Prostate gland (tissue), 2 donors: ENCODE data around the gene PIK3CD. TPM values are rescaled to one million over a fixed set of nuclear protein-coding genes. Genes with fewer than 3 reads are reported as not detected.
"Not testable (repeated sequence)": the region's sequence is repeated elsewhere in the genome, so short reads cannot be mapped to it uniquely, and the experiment has no call there.

Experiments used
- DNase-seq: peaks from one replicate; pipeline ENCODE4 v3.0.0-alpha.2; 2019; ENCODE audit warnings: low spot score
- H3K27ac ChIP-seq, 2 donors: fragments of 200-600 bp; sonication (generic); 2 replicates each; pipeline ENCODE4 v1.5.1; 2017 to 2019
- H3K27me3 ChIP-seq: fragments of 200-600 bp; sonication (generic); replicated peaks from 2 replicates; pipeline ENCODE4 v1.5.1; 2019; ENCODE audit not compliant: insufficient read depth
- H3K36me3 ChIP-seq, 2 donors: fragments of 200-600 bp; sonication (generic); 1 replicate in 1 of 2; 2 replicates in 1 of 2; pipeline versions ENCODE4 v1.5.1 to v1.8.1; 2017 to 2019
- H3K4me1 ChIP-seq: fragments of 200-600 bp; sonication (generic); replicated peaks from 2 replicates; pipeline ENCODE4 v1.5.1; 2019
- H3K4me3 ChIP-seq, 2 donors: fragments of 200-600 bp; sonication (generic); 2 replicates each; pipeline ENCODE4 v1.5.1; 2017 to 2019
- H3K9me3 ChIP-seq: fragments of 200-600 bp; sonication (generic); 2 replicates; pipeline ENCODE4 v1.5.1; 2017
- CTCF ChIP-seq, 4 experiments: fragments of 200-600 bp in 2 of 4; fragments of 450-650 bp in 2 of 4; sonication (generic) in 2 of 4; IDR thresholded peaks; 1 replicate in 3 of 4; 2 replicates in 1 of 4; pipeline ENCODE4 v1.5.1; 2016 to 2019; ENCODE audit warnings: antibody characterized with exemption in 4 of 4, mild to moderate bottlenecking in 2 of 4, moderate library complexity in 2 of 4
- POLR2A ChIP-seq: fragments of 450-650 bp; IDR thresholded peaks from one replicate; pipeline ENCODE4 v1.6.1; 2016; ENCODE audit warnings: antibody characterized with exemption, mild to moderate bottlenecking
- POLR2AphosphoS5 ChIP-seq: sonication (generic); formaldehyde crosslinking; IDR thresholded peaks from one replicate; pipeline ENCODE4 v1.6.1; 2017; ENCODE audit warnings: antibody characterized with exemption
- WGBS: methylation state at CpG from one replicate; pipeline ENCODE4 v1.1.5; 2018; 5-methylcytosine and 5-hydroxymethylcytosine counted together
- intact Hi-C: fragments of 100-400 bp; cut with DNase I; formaldehyde crosslinking; loops from one replicate; pipeline ENCODE4 v1.14.2; 2022
- total RNA-seq, 2 donors: library from RNA; depleted of rRNA; stranded (reverse); fragments of >200 nt; gene quantifications; one replicate each; pipeline ENCODE4 v1.1.0, GENCODE V29; 2016

Gene PIK3CD
- total RNA-seq, 2 donors from 2014 or later: 5.3 to 12.9 TPM

GRCh38 chr1:9706178-9706577 lies 54.6 kb downstream of the PIK3CD start:
- Histone ChIP-seq H3K36me3 (no peaks in the 10 kb centered on the region), H3K4me3 (no peak overlapping the region), H3K9me3 (no peaks in the 10 kb centered on the region), H3K27me3 (no peaks in the 10 kb centered on the region), H3K4me1 (no peaks in the 10 kb centered on the region), H3K27ac (no peak overlapping the region)
- DNase-seq: no peak
- 97% methylated on average over 4 of the region's 4 CpGs for WGBS
- no peak for TF ChIP-seq POLR2AphosphoS5
- no peak for TF ChIP-seq POLR2A
- no peak for TF ChIP-seq CTCF (IDR thresholded peaks at IDR 0.05)
- intact Hi-C loops: no loop called here

GRCh38 chr1:9710037-9710436 lies 58.5 kb downstream of the PIK3CD start:
- Histone ChIP-seq H3K4me1 (no peaks in the 10 kb centered on the region), H3K9me3 (no peaks in the 10 kb centered on the region), H3K36me3 (no peaks in the 10 kb centered on the region), H3K27me3 (no peaks in the 10 kb centered on the region), H3K4me3 (no peak overlapping the region), H3K27ac (no peak overlapping the region)
- TF ChIP-seq CTCF (IDR thresholded peaks at IDR 0.05) (no peak), POLR2AphosphoS5 (no peak), POLR2A (no peak)
- 90% methylated on average over 8 of the region's 8 CpGs for WGBS
- DNase-seq: no peak
- intact Hi-C loops: no loop called here

- DNase-seq: no peak
- Histone ChIP-seq H3K4me3 (no peak overlapping the region), H3K4me1 (no peaks in the 10 kb centered on the region), H3K27ac (no peak overlapping the region), H3K27me3 (no peaks in the 10 kb centered on the region), H3K36me3 (no peaks in the 10 kb centered on the region), H3K9me3 (no peaks in the 10 kb centered on the region)
- 89% methylated on average over 9 of the region's 9 CpGs for WGBS
- intact Hi-C loops: no loop called here
- TF ChIP-seq POLR2AphosphoS5 (no peak), CTCF (IDR thresholded peaks at IDR 0.05) (no peak), POLR2A (no peak)
These were observed 60.0 kb downstream of the PIK3CD start for GRCh38 chr1:9711466-9712020.

GRCh38 chr1:9712767-9713166 lies 61.2 kb downstream of the PIK3CD start:
- H3K36me3 ChIP-seq, H3K27me3 ChIP-seq, H3K4me1 ChIP-seq, H3K9me3 ChIP-seq, H3K4me3 ChIP-seq, intact Hi-C loops, DNase-seq, H3K27ac ChIP-seq: not testable (repeated sequence)
- 92% methylated on average over 7 of the region's 7 CpGs for WGBS

GRCh38 chr1:9714257-9714718 lies 62.8 kb downstream of the PIK3CD start:
- H3K27me3 ChIP-seq: no peaks in the 10 kb centered on the region
- no peaks in the 10 kb centered on the region for H3K36me3 ChIP-seq
- 67% methylated on average over 6 of the region's 6 CpGs for WGBS
- H3K27ac ChIP-seq: no peak overlapping the region
- no peaks in the 10 kb centered on the region for H3K4me1 ChIP-seq
- no peak overlapping the region for H3K4me3 ChIP-seq
- H3K9me3 ChIP-seq: no peaks in the 10 kb centered on the region
- DNase-seq: no peak
- TF ChIP-seq POLR2AphosphoS5 (no peak), CTCF (IDR thresholded peaks at IDR 0.05) (no peak), POLR2A (no peak)
- intact Hi-C loops: no loop called here
